H1 (cell line): Measurements from ENCODE around the gene ZNF407. TPM values are rescaled to one million over a fixed set of nuclear protein-coding genes. Genes with fewer than 3 reads are reported as not detected.

ENCODE experiments used
- CTCF ChIA-PET: fragments of 300-600 bp; sonication (Branson Sonifier 250); formaldehyde crosslinking; loops from one replicate; lab custom pipeline; 2021; ENCODE audit not compliant: partially characterized antibody; lab: Charles Lee
- POLR2A ChIA-PET: fragments of 300-600 bp; sonication (Branson Sonifier 250); formaldehyde crosslinking; loops from one replicate; lab custom pipeline; 2021; ENCODE audit warnings: inconsistent platforms; ENCODE audit not compliant: partially characterized antibody; lab: Charles Lee
- DNase-seq, 2 experiments: peaks; one replicate each; pipeline versions ENCODE4 v3.0.0 to v3.0.0-alpha.2; 2010 to 2022; ENCODE audit warnings: low spot score in 2 of 2, low read depth in 1 of 2, mixed read lengths in 1 of 2
- FAIRE-seq: peaks from 2 replicates; lab custom pipeline; 2011; peaks lifted over from hg19 to GRCh38; lab: Jason Lieb, UNC
- H2AFZ ChIP-seq: 2 replicates; pipeline ENCODE4 v1.8.1; 2012; ENCODE audit warnings: low read length, inconsistent platforms
- H2AK5ac ChIP-seq: 2 replicates; pipeline ENCODE4 v1.6.1; 2013; ENCODE audit warnings: low read depth, low read length
- H2BK120ac ChIP-seq: replicated peaks from 2 replicates; pipeline ENCODE3; 2013; ENCODE audit warnings: low read depth, low read length, inconsistent platforms
- H2BK12ac ChIP-seq: 2 replicates; pipeline ENCODE4 v1.6.1; 2013; ENCODE audit warnings: low read depth, low read length
- H2BK15ac ChIP-seq: 2 replicates; pipeline ENCODE4 v1.6.1; 2013; ENCODE audit warnings: low read length
- H2BK20ac ChIP-seq: 2 replicates; pipeline ENCODE4 v1.6.1; 2013; ENCODE audit warnings: low read length
- H2BK5ac ChIP-seq: 2 replicates; pipeline ENCODE4 v1.6.1; 2013; ENCODE audit warnings: low read depth, low read length
- H3K14ac ChIP-seq: 2 replicates; pipeline ENCODE4 v1.6.1; 2013; ENCODE audit warnings: inconsistent platforms; ENCODE audit not compliant: insufficient read length
- H3K18ac ChIP-seq: 2 replicates; pipeline ENCODE4 v1.6.1; 2013; ENCODE audit warnings: low read length; ENCODE audit errors: extremely low read depth
- H3K23ac ChIP-seq: 2 replicates; pipeline ENCODE4 v1.6.1; 2013; ENCODE audit warnings: inconsistent platforms; ENCODE audit not compliant: insufficient read length
- H3K23me2 ChIP-seq: 2 replicates; pipeline ENCODE4 v1.6.1; 2013; ENCODE audit warnings: low read depth, low read length
- H3K27ac ChIP-seq: 2 replicates; pipeline ENCODE4 v1.6.1; 2011; ENCODE audit warnings: low read depth, low read length, inconsistent platforms
- H3K27me3 ChIP-seq, 4 experiments: replicated peaks in 1 of 4; 1 replicate in 1 of 4; 2 replicates in 3 of 4; pipeline versions ENCODE4 v1.6.1 to v1.8.1; 2011 to 2013; ENCODE audit warnings: low read length in 3 of 4, mild to moderate bottlenecking in 3 of 4, inconsistent platforms in 2 of 4, mixed read lengths in 2 of 4, moderate library complexity in 1 of 4; ENCODE audit not compliant: control insufficient read depth in 3 of 4, insufficient read depth in 3 of 4; ENCODE audit errors: extremely low read depth in 1 of 4
- H3K36me3 ChIP-seq, 4 experiments: 2 replicates each; pipeline versions ENCODE4 v1.6.1 to v1.8.1; 2011 to 2013; ENCODE audit warnings: mild to moderate bottlenecking in 4 of 4, low read length in 3 of 4, moderate library complexity in 2 of 4, control low read depth in 1 of 4, inconsistent platforms in 1 of 4; ENCODE audit not compliant: insufficient read depth in 4 of 4, control insufficient read depth in 2 of 4
- H3K4ac ChIP-seq: replicated peaks from 2 replicates; pipeline ENCODE3; 2013; ENCODE audit warnings: low read length, low read depth, mixed read lengths, inconsistent platforms; ENCODE audit not compliant: insufficient read length
- H3K4me1 ChIP-seq, 4 experiments: replicated peaks in 1 of 4; 1 replicate in 1 of 4; 2 replicates in 3 of 4; pipeline versions ENCODE4 v1.6.1 to v1.8.1; 2011 to 2013; ENCODE audit warnings: low read length in 3 of 4, inconsistent platforms in 2 of 4, mixed read lengths in 1 of 4; ENCODE audit not compliant: insufficient read depth in 4 of 4, control insufficient read depth in 3 of 4
- H3K4me2 ChIP-seq, 2 experiments: 2 replicates each; pipeline versions ENCODE4 v1.6.1 to v1.8.1; 2011 to 2013; ENCODE audit warnings: low read depth in 2 of 2, low read length in 2 of 2, control low read depth in 1 of 2, inconsistent platforms in 1 of 2, mild to moderate bottlenecking in 1 of 2; ENCODE audit not compliant: insufficient read depth in 1 of 2
- H3K4me3 ChIP-seq, 4 experiments: fragments of 200-600, 300-600 bp in 1 of 4; sonication (generic), shearing (Covaris generic), sonication (Bioruptor Twin) in 1 of 4; 2 replicates each; pipeline versions ENCODE4 v1.5.1 to v1.8.1; 2011 to 2016; ENCODE audit warnings: low read length in 4 of 4, low read depth in 3 of 4, control low read depth in 2 of 4, inconsistent platforms in 2 of 4, mild to moderate bottlenecking in 2 of 4, mixed read lengths in 1 of 4, moderate library complexity in 1 of 4; ENCODE audit not compliant: insufficient read depth in 2 of 4; ENCODE audit errors: extremely low read depth in 1 of 4
- H3K56ac ChIP-seq: replicated peaks from 2 replicates; pipeline ENCODE3; 2013; ENCODE audit warnings: low read depth, mild to moderate bottlenecking, mixed read lengths, low read length, inconsistent platforms; ENCODE audit not compliant: insufficient read length
- H3K79me1 ChIP-seq: 2 replicates; pipeline ENCODE4 v1.6.1; 2013; ENCODE audit warnings: low read depth, low read length, control low read depth
- H3K79me2 ChIP-seq, 2 experiments: 2 replicates each; pipeline versions ENCODE4 v1.6.1 to v1.8.1; 2012 to 2013; ENCODE audit warnings: low read length in 2 of 2, mild to moderate bottlenecking in 2 of 2, inconsistent platforms in 1 of 2; ENCODE audit not compliant: insufficient read depth in 2 of 2, control insufficient read depth in 1 of 2
- H3K9ac ChIP-seq, 4 experiments: replicated peaks in 1 of 4; 1 replicate in 1 of 4; 2 replicates in 3 of 4; pipeline versions ENCODE4 v1.6.1 to v1.8.1; 2011 to 2013; ENCODE audit warnings: low read depth in 3 of 4, low read length in 3 of 4, control low read depth in 2 of 4, mild to moderate bottlenecking in 2 of 4, moderate library complexity in 2 of 4, inconsistent platforms in 1 of 4; ENCODE audit errors: extremely low read depth in 1 of 4
- H3K9me3 ChIP-seq, 2 experiments: 2 replicates each; pipeline versions ENCODE4 v1.6.1 to v1.8.1; 2012 to 2013; ENCODE audit warnings: mild to moderate bottlenecking in 2 of 2, moderate library complexity in 2 of 2, control low read depth in 1 of 2, inconsistent platforms in 1 of 2, low read depth in 1 of 2, low read length in 1 of 2, mixed read lengths in 1 of 2; ENCODE audit not compliant: insufficient read depth in 2 of 2
- H4K20me1 ChIP-seq, 2 experiments: replicated peaks in 1 of 2; 2 replicates each; pipeline versions ENCODE3 to v1.8.1; 2011 to 2013; ENCODE audit warnings: inconsistent platforms in 2 of 2, low read length in 2 of 2, mild to moderate bottlenecking in 1 of 2; ENCODE audit not compliant: insufficient read depth in 2 of 2, control insufficient read depth in 1 of 2
- H4K5ac ChIP-seq: 2 replicates; pipeline ENCODE4 v1.6.1; 2013; ENCODE audit warnings: low read length, low read depth, mixed read lengths, inconsistent platforms; ENCODE audit not compliant: insufficient read length
- H4K8ac ChIP-seq: 2 replicates; pipeline ENCODE4 v1.8.0; 2013; ENCODE audit warnings: mild to moderate bottlenecking, moderate library complexity, low read length, inconsistent platforms; ENCODE audit not compliant: insufficient read depth; ENCODE audit errors: extremely low read depth
- H4K91ac ChIP-seq: replicated peaks from 2 replicates; pipeline ENCODE3; 2013; ENCODE audit warnings: low read length, mixed read lengths, inconsistent platforms; ENCODE audit not compliant: insufficient read length
- CTBP2 ChIP-seq: IDR thresholded peaks from 2 replicates; pipeline ENCODE4 v1.7.0; 2011; ENCODE audit warnings: borderline replicate concordance, mild to moderate bottlenecking, moderate library complexity, mixed read lengths, low read length; ENCODE audit not compliant: insufficient read depth, insufficient read length
- KDM4A ChIP-seq: IDR thresholded peaks from one replicate; pipeline ENCODE4 v1.7.1; 2012; ENCODE audit warnings: low read depth, mild to moderate bottlenecking, moderate library complexity, low read length, inconsistent platforms; ENCODE audit not compliant: severe bottlenecking
- SIRT6 ChIP-seq: IDR thresholded peaks from one replicate; pipeline ENCODE4 v1.7.1; 2012; ENCODE audit warnings: low read length, inconsistent platforms
- WGBS, 2 experiments: shearing (Covaris generic) in 1 of 2; methylation state at CpG; one replicate each; pipeline versions ENCODE4 v1.1.6 to v1.1.7; 2013 to 2015; ENCODE audit warnings: low lambda C conversion rate in 2 of 2, mixed read lengths in 2 of 2, inconsistent platforms in 1 of 2, low coverage in 1 of 2, missing lambda C conversion rate in 1 of 2; ENCODE audit not compliant: insufficient replicate concordance in 2 of 2, insufficient coverage in 1 of 2, insufficient read length in 1 of 2; ENCODE audit errors: extremely low coverage in 1 of 2, missing lambda C conversion rate in 1 of 2; 5-methylcytosine and 5-hydroxymethylcytosine counted together
- polyA plus RNA-seq, 7 experiments: library from polyadenylated mRNA; depleted of rRNA in 3 of 7; stranded (reverse) in 5 of 7; unstranded in 2 of 7; fragments of >200 nt in 5 of 7; fragments of 200-250 nt in 2 of 7; gene quantifications; 1 replicate in 5 of 7; 2 replicates in 1 of 7; 4 replicates in 1 of 7; pipeline versions ENCODE4 v1.2.1 to v1.2.3, GENCODE V29; 2011 to 2013; ENCODE audit warnings: missing spikeins in 2 of 7, mixed read lengths in 2 of 7
- total RNA-seq: library from RNA; stranded (reverse); fragmentation: NEBNext Ultra II Directional; extraction: Animal tissue kit (Norgen Biotek cat#: 25700); gene quantifications from 2 replicates; pipeline ENCODE4 v1.2.1, GENCODE V29; 2021

Gene ZNF407
- total and polyA plus RNA-seq, 2 of the 8 experiments (the other 6 are each of a cell fraction or from before 2014, with no cell fraction given) = 1.5 to 6.8 TPM

DNA sequence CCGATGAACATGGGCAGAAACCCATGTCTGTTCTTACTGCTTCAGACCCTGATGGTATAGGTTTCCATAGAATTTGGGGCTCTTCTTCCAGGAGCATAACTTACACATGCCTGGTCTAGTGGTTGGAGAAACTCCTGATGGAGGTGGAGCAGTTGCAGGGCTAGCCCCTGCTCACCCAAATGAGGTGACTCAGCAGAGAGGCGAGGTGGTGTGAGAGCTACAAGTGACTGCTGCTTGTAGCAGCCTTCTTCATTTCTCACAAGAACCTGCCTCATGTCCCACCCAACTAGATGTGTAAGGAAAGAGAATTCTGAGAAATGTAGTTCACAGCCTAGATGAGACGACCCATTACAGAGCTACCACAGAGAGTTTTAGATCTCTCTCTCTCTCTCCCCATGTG lies 105.3 kb downstream of the ZNF407 start:
- POLR2A ChIA-PET = no interaction called here
- Histone ChIP-seq H2AFZ (no peak overlapping the region), H3K79me2 (no peaks in the 10 kb centered on the region), H3K9ac (no peak overlapping the region), H3K4me3 (no peak overlapping the region), H3K79me1 (no peaks in the 10 kb centered on the region), H4K20me1 (no peaks in the 10 kb centered on the region), H3K9me3 (no peaks in the 10 kb centered on the region)
- WGBS, 2 experiments = 66% methylated on average over 3 of the region's 3 CpGs; no CpG with 5 or more reads in 1 of the 2 experiments
- no peak for TF ChIP-seq SIRT6
- TF ChIP-seq KDM4A = no peak
- no peak for TF ChIP-seq CTBP2
- TF ChIP-seq, all 59 proteins: peak for 0
- Histone ChIP-seq H2BK120ac (no peak overlapping the region), H4K5ac (no peak overlapping the region), H2BK12ac (no peak overlapping the region), H4K91ac (no peak overlapping the region), H3K23me2 (no peaks in the 10 kb centered on the region), H2AK5ac (no peak overlapping the region), H2BK20ac (no peak overlapping the region), H3K56ac (no peak overlapping the region), H2BK15ac (no peak overlapping the region), H3K4ac (no peak overlapping the region), H3K4me2 (no peak overlapping the region), H3K27ac (no peak overlapping the region), H3K27me3 (peaks cover 0 to 1% (median 0%) of the 10 kb centered on the region in 4 experiments; a peak in 1 of 7 replicates), H3K14ac (no peak overlapping the region), H3K23ac (no peak overlapping the region), H3K4me1 (peaks cover 0 to 8% (median 4%) of the 10 kb centered on the region in 4 experiments; a peak in 2 of 7 replicates), H3K18ac (no peak overlapping the region), H3K36me3 (no peaks in the 10 kb centered on the region), H4K8ac (no peak overlapping the region), H2BK5ac (no peak overlapping the region)
- DNase-seq (no peak), FAIRE-seq (no peak)
- CTCF ChIA-PET = no interaction called here
